Loucy (cell line): Measurements from ENCODE around the gene CEP152.

Source experiments
- H2AFZ ChIP-seq: fragments of 200-600 bp; sonication (generic); 2 replicates; pipeline ENCODE4 v1.6.0; 2016; ENCODE audit warnings: antibody characterized with exemption, mild to moderate bottlenecking, low read length, moderate library complexity
- H3F3A ChIP-seq: fragments of 200-600 bp; 2 replicates; pipeline ENCODE4 v1.6.0; 2016; ENCODE audit warnings: antibody characterized with exemption, low read depth, mild to moderate bottlenecking
- H3K27me3 ChIP-seq: fragments of 200-600 bp; sonication (generic); 2 replicates; pipeline ENCODE4 v1.6.1; 2014; ENCODE audit warnings: low read length, mild to moderate bottlenecking; ENCODE audit not compliant: insufficient read depth, poor library complexity, severe bottlenecking
- H3K36me3 ChIP-seq: fragments of 200-600 bp; sonication (generic); 2 replicates; pipeline ENCODE4 v1.6.1; 2016; ENCODE audit warnings: low read length; ENCODE audit not compliant: insufficient read depth
- H3K4me1 ChIP-seq: fragments of 200-600 bp; sonication (generic); 2 replicates; pipeline ENCODE4 v1.5.1; 2014; ENCODE audit warnings: low read length, mild to moderate bottlenecking; ENCODE audit not compliant: insufficient read depth, poor library complexity, severe bottlenecking
- H3K4me2 ChIP-seq: fragments of 200-600 bp; sonication (generic); 2 replicates; pipeline ENCODE4 v1.6.0; 2014; ENCODE audit warnings: antibody characterized with exemption, low read length, low read depth, mild to moderate bottlenecking; ENCODE audit not compliant: poor library complexity, severe bottlenecking
- H3K4me3 ChIP-seq: fragments of 200-600 bp; sonication (generic); 2 replicates; pipeline ENCODE4 v1.5.1; 2014; ENCODE audit warnings: low read length, mild to moderate bottlenecking, mixed read lengths; ENCODE audit not compliant: poor library complexity, severe bottlenecking
- H3K79me2 ChIP-seq: fragments of 200-600 bp; sonication (generic); 2 replicates; pipeline ENCODE4 v1.6.1; 2014; ENCODE audit warnings: low read length; ENCODE audit not compliant: insufficient read depth
- H3K9ac ChIP-seq: fragments of 200-600 bp; sonication (generic); 2 replicates; pipeline ENCODE4 v1.6.0; 2014; ENCODE audit warnings: mild to moderate bottlenecking, low read depth, low read length, moderate library complexity; ENCODE audit not compliant: poor library complexity, severe bottlenecking
- H3K9me2 ChIP-seq: fragments of 200-600 bp; sonication (generic); replicated peaks from 2 replicates; pipeline ENCODE4 v1.6.1; 2016; ENCODE audit warnings: low read depth, low read length, mixed read lengths
- H3K9me3 ChIP-seq: fragments of 200-600 bp; sonication (generic); 2 replicates; pipeline ENCODE4 v1.6.1; 2014; ENCODE audit warnings: mild to moderate bottlenecking, antibody characterized with exemption, low read length, low read depth; ENCODE audit not compliant: insufficient read depth
- H4K20me1 ChIP-seq: fragments of 200-600 bp; sonication (generic); 2 replicates; pipeline ENCODE4 v1.6.0; 2014; ENCODE audit warnings: antibody characterized with exemption, low read length, mild to moderate bottlenecking; ENCODE audit not compliant: insufficient read depth, poor library complexity, severe bottlenecking
- EZH2phosphoT487 ChIP-seq: fragments of 200-600 bp; IDR thresholded peaks from 2 replicates; pipeline ENCODE4 v1.6.1; 2018; ENCODE audit warnings: antibody characterized with exemption, mild to moderate bottlenecking, moderate library complexity, borderline replicate concordance
- TF ChIP-seq, protein P1 (sequence below): fragments of 200-600 bp; sonication (generic); conservative IDR thresholded peaks from 2 replicates; pipeline ENCODE4 v1.5.1; 2014; ENCODE audit warnings: mild to moderate bottlenecking, antibody characterized with exemption, low read length

The CEP152 gene

DNA sequence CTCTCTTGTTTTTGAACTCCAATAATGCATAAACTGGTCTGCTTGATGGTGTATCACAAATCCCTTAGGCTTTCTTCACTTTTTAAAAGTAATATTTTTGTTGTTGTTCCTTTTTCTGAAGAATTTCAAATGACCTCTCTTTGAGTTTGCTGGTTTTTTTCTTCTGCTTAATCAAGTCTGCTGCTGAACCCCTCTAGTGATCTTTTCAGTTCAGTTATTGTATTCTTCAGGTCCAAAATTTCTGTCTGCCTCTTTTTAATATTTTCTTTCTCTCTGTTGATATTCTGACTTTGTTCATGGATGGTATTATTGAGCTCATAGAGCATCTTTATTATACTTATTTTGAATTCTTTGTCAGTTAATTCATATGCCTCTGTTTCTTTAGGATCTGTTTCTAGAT, 21.8 kb upstream of the CEP152 start:
- no peak overlapping the region for H2AFZ ChIP-seq
- no peaks in the 10 kb centered on the region for H3K9me2 ChIP-seq
- no peak overlapping the region for H3K4me3 ChIP-seq
- no peaks in the 10 kb centered on the region for H3K79me2 ChIP-seq
- H3K9ac ChIP-seq: no peak overlapping the region
- no peak overlapping the region for H3K4me2 ChIP-seq
- no peaks in the 10 kb centered on the region for H3F3A ChIP-seq
- no peaks in the 10 kb centered on the region for H3K27me3 ChIP-seq
- H3K36me3 ChIP-seq: no peaks in the 10 kb centered on the region
- H4K20me1 ChIP-seq: no peaks in the 10 kb centered on the region
- TF ChIP-seq EZH2phosphoT487: no peak
- TF ChIP-seq, protein P1, sequence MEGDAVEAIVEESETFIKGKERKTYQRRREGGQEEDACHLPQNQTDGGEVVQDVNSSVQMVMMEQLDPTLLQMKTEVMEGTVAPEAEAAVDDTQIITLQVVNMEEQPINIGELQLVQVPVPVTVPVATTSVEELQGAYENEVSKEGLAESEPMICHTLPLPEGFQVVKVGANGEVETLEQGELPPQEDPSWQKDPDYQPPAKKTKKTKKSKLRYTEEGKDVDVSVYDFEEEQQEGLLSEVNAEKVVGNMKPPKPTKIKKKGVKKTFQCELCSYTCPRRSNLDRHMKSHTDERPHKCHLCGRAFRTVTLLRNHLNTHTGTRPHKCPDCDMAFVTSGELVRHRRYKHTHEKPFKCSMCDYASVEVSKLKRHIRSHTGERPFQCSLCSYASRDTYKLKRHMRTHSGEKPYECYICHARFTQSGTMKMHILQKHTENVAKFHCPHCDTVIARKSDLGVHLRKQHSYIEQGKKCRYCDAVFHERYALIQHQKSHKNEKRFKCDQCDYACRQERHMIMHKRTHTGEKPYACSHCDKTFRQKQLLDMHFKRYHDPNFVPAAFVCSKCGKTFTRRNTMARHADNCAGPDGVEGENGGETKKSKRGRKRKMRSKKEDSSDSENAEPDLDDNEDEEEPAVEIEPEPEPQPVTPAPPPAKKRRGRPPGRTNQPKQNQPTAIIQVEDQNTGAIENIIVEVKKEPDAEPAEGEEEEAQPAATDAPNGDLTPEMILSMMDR: no peak
- no peaks in the 10 kb centered on the region for H3K4me1 ChIP-seq
- no peaks in the 10 kb centered on the region; the same call in 1 of the 2 replicates for H3K9me3 ChIP-seq

DNA sequence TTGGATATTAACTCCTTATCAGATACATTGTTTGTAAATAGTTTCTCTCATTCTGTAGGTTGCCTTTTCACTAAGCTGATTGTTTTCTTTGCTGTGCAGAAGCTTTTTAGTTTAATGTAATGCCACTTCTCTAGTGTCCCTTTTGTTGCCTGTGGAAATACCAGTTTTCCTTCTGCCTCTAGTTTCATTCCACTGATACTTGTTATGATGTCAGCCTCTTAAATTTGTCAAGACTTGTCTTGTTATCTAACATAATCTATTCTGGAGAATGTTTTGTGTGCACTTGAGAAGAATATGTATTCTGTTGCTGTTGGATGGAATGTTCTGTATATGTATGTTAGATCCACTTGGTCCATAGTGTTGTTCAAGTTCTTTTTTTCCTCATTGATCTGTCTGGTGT, 18.0 kb upstream of the CEP152 start:
- no peak overlapping the region for H3K9ac ChIP-seq
- H3K79me2 ChIP-seq: no peaks in the 10 kb centered on the region
- no peaks in the 10 kb centered on the region; the same call in 1 of the 2 replicates for H3K9me3 ChIP-seq
- no peaks in the 10 kb centered on the region for H3K36me3 ChIP-seq
- no peak overlapping the region for H2AFZ ChIP-seq
- no peaks in the 10 kb centered on the region for H3K27me3 ChIP-seq
- peaks cover 1% of the 10 kb centered on the region for H3K4me1 ChIP-seq
- TF ChIP-seq, protein P1: no peak
- no peak for TF ChIP-seq EZH2phosphoT487
- no peak overlapping the region for H3K4me2 ChIP-seq
- no peaks in the 10 kb centered on the region for H3F3A ChIP-seq
- no peaks in the 10 kb centered on the region for H3K9me2 ChIP-seq
- no peaks in the 10 kb centered on the region for H4K20me1 ChIP-seq
- H3K4me3 ChIP-seq: no peak overlapping the region

DNA sequence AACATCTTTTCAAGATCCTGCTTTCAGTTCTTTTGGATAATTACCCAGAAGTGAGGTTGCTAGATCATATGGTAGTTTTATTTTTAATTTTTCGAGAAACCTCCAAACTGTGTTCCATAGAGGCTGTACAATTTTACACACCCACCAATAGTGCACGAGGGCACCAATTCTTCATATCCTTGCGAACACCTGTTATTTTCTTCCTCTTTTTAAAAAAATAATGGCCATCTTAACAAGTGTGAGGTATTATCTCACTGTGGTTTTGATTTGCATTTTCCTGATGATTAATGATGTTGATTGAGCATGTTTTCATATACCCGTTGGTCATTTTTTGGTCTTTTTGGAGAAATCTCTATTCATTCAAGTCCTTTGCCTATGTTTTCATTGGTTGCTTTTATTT, 17.6 kb upstream of the CEP152 start:
- peaks cover 6% of the 10 kb centered on the region for H3K4me1 ChIP-seq
- no peaks in the 10 kb centered on the region for H3F3A ChIP-seq
- H4K20me1 ChIP-seq: no peaks in the 10 kb centered on the region
- no peak overlapping the region for H3K4me2 ChIP-seq
- no peak for TF ChIP-seq EZH2phosphoT487
- TF ChIP-seq, protein P1: no peak
- no peaks in the 10 kb centered on the region for H3K9me2 ChIP-seq
- H2AFZ ChIP-seq: no peak overlapping the region
- H3K27me3 ChIP-seq: no peaks in the 10 kb centered on the region
- H3K36me3 ChIP-seq: no peaks in the 10 kb centered on the region
- H3K4me3 ChIP-seq: no peak overlapping the region
- H3K9ac ChIP-seq: no peak overlapping the region
- no peaks in the 10 kb centered on the region; the same call in 1 of the 2 replicates for H3K9me3 ChIP-seq
- H3K79me2 ChIP-seq: no peaks in the 10 kb centered on the region
